C4-2B (cell line): ENCODE results near the gene PPP3CA.

Experiments used
- ZFX ChIP-seq: fragments of 450-650 bp; IDR thresholded peaks from 2 replicates; pipeline ENCODE4 v1.6.1; 2017
- TF ChIP-seq, protein P1 (sequence below): fragments of 450-650 bp; conservative IDR thresholded peaks from 2 replicates; pipeline ENCODE4 v1.5.1; 2017; ENCODE audit warnings: mild to moderate bottlenecking

DNA sequence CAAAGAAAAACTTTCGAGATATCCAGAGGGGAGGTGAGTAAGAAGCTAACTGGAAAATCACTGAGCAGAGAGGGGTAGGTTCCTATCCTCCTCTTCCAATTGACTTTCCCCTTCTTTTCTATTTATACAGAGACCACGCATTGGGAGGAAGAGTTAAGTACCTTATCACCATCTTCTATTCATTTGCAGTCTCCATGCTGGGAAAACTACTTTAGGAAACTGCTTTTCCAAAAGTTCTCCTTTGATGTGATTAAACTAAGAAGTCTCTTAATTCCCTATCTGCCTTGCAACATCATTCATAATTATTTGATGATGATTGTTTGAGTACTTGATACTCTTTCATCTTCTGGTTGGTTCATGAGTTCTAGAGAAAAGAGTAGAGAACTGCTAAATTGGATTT lies 306.6 kb downstream of the PPP3CA start:
- TF ChIP-seq, protein P1, sequence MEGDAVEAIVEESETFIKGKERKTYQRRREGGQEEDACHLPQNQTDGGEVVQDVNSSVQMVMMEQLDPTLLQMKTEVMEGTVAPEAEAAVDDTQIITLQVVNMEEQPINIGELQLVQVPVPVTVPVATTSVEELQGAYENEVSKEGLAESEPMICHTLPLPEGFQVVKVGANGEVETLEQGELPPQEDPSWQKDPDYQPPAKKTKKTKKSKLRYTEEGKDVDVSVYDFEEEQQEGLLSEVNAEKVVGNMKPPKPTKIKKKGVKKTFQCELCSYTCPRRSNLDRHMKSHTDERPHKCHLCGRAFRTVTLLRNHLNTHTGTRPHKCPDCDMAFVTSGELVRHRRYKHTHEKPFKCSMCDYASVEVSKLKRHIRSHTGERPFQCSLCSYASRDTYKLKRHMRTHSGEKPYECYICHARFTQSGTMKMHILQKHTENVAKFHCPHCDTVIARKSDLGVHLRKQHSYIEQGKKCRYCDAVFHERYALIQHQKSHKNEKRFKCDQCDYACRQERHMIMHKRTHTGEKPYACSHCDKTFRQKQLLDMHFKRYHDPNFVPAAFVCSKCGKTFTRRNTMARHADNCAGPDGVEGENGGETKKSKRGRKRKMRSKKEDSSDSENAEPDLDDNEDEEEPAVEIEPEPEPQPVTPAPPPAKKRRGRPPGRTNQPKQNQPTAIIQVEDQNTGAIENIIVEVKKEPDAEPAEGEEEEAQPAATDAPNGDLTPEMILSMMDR = no peak
- no peak for TF ChIP-seq ZFX
